HG03342 (cell line): ENCODE results near the gene ATP6V0D1.

ENCODE experiments used
- ATAC-seq: cut with Tn5 transposase; IDR thresholded peaks from one replicate; pipeline ENCODE4 v1.9.1; 2021; ENCODE audit warnings: mild to moderate bottlenecking, moderate library complexity; ENCODE audit not compliant: unreplicated experiment

The ATP6V0D1 gene

DNA sequence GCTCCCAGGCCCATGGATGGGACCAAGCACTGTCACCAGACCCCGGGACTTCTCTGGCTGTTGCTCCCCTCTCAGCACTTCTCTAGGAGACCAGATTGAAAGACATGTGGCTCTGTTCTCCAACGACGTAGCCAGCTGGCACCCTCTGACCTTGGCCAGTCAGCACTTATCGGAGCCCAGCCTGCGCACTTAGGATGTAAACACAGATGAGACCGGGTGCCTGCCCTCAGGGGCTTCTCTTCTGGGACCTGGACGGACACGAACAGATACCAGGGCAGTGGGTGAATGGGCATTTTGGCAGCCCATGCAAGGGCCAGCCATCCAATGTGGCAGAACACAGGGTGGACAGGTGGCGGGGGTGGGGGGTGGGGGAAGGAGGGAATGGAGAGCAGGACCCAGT, 71.3 kb downstream of the ATP6V0D1 start:
- no peak for ATAC-seq

DNA sequence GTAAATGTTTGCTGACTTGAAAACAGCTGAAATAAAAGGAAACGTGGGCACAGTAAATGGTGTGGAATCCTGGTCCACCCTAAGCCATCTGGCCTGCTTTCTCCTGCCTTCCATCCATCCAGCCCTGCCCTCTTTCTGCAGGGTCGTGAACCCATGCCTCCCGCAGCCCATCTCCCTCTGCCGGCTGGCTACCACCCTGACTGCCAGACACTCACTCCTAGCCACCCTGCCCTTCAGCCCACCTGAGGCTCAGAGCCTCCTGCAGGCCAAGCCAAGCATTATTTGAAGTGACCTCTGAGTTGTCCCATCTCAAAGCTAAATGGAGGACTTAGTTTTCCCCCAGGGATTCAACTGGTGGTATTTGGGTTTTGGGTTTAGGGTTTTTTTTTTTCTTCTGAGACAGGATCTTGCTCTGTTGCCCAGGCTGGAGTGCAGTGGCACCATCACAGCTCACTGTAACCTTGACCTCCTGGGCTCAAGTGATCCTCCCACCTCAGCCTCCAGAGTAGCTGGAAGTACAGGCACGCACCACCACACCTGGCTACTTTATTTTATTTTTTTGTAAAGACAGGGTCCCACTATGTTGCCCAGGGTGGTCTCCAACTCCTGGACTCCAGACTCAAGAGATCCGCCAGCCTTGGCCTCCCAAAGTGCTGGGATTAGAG, 73.0 kb downstream of the ATP6V0D1 start:
- no peak for ATAC-seq

DNA sequence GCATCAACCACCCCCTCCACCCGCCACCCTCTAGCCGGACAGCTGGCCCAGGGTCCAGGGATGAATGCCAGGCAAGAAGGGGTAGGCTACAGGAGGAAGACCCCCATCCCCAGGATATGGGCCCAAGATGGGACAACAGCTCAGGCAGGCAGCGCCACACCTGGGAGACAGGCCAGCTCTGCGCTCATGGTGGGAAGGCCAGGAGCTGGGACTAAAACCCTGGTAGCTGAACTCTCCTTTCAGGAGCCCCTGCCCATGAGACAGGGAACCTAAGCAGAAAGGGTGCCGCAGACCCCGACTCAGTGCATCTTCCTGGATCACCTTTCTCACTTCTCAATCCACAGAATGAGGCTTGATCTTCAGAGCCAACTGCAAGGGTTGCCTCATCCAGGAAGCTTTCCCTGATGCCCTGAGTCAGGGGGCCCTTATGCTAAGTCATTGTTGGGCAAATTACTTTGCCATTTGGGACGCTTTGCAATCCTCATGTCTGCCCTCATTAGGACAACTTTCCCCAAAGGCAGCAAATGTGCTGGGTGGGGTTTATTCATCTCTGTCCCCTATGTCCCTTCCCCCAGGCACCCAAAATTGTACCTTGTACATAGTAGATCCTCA, 73.7 kb downstream of the ATP6V0D1 start:
- ATAC-seq, result no peak

DNA sequence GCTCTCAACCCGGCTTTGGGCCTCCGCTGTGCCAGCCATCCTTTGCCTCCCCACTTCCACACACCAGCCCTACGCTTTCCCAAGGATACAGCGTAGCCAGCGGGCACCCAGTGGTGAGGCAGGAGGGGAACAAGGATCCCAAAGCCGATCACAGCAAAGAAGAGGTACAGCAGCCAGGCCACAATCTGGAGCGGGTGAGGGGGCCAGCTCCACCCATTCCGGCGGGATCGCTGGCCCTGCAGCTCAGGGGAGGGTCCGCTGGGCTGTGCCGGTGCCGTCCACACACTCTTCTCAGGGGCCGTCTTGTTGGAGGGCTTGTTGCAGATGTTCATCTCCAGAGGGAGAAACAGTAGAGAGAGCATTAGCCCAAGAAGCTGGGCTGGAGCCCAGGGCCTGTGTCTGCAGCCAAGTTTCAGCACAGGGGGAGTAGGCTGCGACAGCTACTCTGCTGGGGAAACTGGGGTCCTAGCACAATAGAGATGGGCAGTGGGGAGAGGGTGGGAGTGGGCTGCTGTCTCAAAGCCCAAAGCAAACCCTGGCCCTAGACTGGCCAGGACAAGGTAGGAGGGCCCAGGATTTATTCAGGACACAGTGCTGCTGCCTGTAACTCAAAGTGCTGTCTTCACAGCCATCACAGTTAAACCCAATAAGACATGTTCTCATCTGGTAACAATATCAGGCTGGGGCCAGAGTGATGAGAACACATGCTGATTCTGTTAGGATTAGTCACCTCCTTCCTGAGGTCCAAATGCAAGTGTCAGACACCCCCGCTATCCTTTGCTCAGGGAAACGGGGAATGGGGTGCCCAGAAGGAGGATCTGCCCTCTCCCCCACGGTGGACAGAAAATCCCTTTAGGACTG, 74.6 kb downstream of the ATP6V0D1 start:
- ATAC-seq, result no peak

DNA sequence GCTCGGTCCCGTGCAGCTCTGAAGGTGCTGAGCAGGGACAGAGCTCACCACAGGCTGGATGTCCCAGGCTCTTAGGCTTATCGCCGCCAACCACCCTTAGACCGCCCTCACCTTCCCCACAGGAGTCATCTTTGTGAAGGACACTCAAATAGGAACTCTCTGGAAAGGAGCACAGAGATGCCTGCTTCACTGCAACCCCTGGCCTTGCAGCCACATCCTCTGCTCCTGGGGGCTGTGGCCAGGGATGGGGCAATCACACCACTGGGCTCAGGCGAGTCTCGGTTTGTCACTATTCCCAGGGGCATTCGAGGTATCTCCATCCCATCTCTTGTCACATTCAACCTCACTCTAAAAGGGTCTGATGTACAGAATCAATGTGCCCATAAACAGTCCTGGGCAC, 75.6 kb downstream of the ATP6V0D1 start:
- ATAC-seq, result no peak

DNA sequence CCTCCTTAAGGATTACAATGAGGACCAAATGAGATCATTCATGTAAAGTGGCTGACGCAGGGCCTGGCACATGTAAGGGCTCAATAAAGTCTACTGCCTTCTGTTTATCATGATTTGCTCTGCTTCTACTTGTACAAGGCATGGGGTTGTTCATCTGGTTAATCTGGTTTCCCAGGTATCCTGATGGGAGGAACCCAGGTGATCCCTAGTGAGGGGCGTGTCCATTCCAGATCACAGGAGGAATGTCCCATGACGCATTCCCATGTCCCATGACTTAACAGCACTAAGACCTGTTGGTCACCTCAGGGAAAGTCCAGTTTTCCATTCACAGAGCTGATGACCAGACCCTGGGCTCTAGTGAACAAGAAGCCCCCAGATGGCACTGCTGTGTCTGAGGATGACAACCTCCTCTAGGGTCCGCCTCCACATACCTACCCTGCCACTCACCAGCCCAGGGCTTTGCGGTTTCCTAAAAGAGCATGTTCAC, 76.2 kb downstream of the ATP6V0D1 start:
- no peak for ATAC-seq

DNA sequence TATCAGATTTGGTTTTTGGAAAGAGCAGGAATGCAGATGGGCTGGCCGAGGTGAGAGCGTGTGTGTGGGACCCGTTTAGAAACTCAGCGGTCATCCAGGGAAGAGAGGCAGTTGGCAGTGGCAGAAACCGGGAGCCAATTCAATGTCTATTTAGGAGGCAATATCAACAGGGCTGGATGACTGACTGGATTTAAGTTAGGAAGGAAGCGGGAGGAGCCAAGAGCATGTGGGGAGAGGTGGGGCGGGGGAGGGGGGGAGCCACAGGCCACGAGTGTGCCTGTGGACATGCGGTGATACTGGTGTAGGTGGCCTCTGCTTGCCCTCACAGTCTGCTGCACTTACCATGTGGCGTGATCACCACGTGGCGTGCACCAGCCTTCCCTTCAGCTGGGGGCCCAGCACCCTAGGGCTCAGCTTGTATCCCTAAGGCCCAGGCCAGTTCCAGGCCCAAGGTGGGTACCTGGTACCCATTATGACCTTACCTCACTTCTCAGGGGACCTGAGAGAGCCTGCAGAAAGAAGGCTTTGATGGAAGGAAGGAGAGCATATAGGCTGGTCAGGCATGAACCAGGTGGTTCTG, 76.9 kb downstream of the ATP6V0D1 start:
- ATAC-seq, result no peak

DNA sequence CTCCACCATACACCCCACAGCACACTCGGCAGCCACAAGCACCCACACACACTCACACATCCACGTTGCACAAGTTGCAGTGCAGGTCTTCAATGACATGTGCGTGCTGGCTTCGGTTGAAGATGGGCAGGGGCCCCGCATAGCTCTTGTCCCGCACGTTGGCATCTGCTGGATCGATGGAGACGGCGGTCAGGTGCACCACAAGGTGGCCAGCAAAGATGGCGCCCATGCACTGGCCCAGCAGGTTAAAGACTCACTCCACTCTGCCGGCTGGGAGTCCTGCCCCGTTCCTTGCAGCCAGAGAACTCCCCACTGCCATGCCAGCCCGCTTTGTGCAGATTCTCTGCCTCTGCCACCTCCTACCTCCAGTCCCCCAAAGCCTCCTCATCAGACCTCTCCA, 80.1 kb downstream of the ATP6V0D1 start:
- no peak for ATAC-seq

DNA sequence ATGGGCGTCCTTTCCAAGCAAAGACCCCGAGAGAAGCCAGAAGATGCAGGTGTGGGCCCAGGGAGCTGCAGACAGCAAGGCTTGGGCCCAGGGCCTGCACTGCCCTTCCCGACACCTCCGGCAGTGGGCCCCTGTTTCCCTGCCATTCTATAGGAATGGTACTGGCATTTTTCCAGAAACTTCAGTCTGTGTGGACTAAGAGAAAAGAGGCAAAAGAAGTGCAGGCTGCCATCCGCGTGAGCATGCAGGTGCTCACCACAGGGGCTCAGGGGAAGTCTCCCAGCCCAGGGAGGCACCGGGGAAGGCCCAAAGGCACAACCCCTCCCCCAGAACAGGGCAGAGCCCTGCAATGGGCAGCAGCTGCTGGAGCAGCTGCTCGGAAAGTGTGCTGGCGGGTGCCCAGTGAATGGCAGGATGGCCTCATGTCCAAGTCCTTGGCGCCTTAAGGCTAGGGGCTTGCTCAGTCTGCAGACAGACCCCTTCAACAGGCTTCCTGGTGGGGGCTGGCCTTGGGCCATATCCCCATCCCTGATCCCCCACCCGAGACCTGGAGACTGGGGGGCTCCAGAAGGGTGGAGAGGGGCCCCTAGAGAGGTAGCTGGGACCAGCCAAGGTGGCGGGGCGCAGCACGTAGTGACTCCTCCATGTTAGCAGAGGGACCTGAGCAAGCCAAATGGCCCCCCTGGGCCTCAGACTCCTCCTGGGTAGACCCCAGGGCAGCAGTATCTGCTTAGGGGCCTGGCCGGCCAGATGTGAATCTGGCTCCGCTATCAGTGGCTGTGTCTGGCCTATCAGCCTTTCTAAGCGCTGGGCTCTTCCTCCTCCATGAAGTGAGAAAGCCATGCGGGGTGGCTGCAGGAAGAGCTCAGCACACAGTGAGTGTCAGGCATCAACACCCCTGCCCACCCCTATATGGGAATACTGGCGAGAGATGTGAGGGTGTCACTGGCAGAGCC, 80.9 kb downstream of the ATP6V0D1 start:
- ATAC-seq, result no peak

DNA sequence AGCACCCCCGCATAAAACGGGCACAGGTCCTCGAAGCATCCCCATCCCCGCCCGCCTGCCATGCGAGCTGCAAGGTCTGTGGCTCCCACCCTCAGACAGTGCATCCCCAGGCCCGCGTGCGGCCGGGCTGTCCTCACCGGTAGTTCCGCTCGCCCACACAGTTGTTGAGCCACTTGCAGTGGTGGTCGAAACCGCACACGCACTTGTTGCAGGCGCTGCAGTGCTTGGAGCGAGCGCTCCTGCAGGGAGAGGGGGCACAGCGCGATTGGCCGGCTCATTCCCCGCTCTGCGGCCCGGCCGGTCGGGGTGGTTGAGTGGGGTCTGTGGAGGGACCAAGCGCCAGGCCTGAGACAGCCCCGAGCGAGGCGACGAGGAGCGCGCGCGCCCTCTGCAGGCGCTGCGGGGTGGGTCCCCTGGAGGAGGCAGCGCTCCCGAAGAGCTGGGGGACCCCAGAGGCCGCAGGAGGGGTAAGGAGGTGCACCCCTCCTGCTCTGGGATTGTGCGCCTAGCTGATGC, 81.7 kb downstream of the ATP6V0D1 start:
- no peak for ATAC-seq

DNA sequence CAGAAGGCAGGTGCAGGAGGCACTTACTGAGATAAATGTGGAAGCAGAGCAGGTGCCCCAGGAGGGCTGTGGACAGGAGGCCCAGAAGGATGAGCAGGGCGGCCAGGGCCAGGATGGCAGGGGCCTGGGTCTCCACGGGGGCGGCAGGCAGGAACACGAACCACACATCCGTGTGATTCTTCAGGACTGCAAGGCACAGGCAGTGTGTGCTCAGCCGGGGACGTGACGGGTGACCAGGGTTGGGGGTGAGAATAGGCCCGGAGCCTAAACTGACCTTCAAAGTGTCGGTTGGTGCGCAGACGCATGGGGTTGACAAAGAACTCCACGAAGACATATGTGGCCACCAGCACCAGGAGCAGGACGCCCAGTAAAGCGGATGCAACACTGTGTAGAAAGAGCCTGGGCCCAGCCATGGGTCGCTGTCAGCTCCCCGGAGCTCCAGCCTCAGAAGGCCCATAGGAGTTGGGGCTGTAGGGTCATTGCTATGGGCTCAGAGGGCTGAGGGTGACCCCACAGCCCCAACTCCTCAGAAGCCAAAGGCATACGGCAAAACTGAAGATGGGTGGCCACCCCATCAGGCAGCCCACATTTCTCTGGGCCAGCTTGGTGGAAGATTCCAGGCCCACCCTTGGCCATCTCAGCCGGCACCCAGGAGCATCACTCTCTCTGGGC, 82.3 kb downstream of the ATP6V0D1 start:
- ATAC-seq, result no peak

DNA sequence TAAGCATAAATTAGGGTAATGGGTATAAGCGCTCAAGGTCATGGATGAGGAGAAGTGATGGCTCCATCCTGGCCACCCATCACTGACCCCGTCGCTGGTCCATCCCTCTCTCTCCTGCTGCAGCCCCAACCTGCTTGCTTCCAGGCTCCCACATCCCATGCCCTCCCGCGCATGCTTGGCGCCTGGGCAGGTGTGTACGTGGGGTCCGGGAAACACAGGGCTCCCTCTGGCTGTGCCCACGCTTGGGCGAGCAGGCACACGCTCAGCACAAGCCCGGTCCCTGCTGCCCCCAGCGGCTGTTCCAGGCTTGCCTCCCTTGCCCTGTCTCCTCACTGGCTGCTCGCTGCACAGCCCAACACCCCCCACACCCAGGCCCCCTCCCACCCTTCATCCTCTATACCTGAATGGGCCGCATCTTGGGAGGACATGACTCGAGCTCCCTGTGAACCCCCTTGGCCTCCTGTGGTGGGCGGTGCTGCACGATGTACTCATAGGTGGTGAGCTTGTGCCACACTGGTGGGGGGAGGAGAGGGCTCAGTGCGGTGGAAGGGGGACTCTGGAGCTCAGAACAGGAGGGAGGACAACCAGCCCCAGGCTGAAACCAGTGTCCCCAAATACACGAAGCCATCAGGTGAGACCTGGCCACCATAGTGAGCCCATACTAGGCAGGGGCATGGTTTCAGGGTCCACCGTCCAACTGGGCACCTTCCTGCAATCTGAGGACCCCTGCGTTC, 83.0 kb downstream of the ATP6V0D1 start:
- no peak for ATAC-seq

DNA sequence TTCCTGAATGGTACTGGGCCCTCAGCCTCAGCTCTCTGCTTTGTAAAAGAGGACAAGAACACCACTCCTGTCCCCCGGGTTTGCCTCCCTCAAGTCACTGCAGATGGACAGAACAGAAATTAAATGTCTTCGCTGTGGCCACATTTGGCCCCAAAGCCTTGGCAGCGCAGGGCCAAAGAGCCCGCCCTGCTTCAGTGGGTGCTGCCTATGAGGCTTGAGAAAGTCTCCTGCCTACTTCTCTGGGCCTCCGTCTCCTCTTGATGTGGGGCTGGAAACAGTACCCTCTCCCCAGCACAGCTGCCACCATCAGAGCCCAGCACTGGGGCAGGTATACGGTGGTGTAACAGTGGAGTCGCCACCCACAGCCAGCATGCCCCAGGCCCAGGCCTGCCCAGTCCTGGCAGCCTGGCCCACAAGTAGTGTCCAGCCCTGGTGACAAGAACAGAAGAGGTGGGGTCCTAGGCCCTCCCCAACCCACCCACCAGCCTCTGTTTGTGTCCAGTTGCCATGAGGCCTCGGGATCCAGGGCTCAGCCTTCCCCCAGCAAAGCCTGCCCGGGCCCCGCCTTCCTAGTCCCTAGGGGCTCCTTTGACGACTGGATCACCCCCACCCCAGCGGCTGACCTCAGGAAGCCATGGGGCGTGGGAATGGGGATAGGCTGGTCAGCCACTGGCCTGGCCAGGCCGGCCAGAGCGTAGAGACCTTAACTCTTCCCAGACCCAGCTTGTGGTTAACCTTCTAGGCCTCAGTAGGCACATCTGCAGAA, 83.7 kb downstream of the ATP6V0D1 start:
- ATAC-seq, result no peak

DNA sequence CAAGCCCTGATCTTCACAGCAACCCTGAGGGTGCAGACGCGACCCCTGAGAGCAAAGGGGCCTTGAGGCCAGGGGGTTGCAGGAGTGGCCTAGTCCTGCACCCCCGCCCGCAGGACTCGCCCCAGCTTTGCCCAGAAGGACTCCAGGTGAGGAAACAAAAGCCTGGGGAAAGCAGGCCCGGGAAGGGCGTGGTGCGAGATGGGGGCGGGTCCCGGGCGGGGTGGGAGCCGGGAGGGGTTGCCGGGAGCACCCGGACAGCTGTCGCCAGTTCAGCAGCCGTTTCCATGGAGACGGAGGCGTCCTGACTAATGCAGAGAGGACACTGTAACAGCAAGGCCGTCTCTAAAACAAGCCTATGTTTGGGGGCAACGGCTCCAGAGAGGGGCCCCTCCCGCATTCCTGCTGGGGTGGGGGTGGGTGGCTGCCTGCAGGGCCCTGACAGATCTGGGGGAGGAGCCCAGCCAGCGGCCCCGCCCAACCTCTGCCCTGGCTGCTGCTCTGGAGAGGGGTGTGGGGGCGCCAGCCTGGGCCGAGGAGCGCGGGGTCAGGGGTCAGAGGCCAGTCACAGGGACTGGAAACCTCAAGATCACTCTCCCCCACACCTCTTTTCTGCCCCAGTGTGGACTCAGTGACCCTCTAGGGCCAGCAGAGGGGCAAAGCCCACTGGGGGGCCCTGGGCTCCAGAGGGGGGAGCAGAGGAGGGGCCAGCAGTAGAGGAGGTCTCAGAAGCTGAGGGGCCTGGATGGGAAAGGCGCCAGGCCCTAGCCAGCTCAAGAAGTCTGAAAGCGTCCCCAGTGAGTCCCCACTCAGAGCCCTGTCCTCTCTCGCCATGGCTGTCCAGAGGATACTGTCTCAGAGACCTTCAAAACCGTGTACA, 84.6 kb downstream of the ATP6V0D1 start:
- ATAC-seq, result no peak

DNA sequence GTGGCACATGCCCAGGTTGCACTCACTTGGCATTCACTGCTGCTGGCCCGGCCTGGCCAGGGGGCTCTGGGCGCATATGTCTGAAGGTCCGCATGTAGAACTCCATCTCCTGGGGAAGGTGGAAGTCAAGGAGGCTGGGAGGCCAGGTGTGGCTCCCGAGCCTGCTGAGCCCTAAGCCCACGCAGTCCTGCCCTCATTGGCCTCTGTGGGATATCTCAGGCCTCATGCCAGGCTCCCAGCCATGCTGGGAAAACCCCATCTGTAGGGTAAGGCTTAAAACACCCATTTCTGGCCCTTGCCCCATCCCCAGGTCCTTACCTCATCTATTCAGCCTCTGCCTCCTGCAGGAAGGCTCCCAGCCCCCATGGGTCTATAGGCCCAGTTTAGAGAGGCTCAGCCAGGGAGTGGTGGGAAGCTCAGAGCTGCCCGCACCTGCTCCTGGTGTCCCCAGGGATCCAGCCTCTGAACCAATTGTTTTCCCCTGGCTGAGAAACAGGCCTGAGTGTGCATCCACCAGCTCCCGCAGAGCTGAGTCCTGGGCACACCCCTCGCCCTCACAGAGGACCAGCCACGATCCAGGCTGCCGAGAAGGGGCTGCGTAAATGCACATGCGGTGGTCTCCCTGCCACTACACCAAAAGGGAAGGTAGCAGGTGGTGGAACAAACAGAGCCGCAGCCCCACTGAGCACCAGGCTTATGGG, 85.3 kb downstream of the ATP6V0D1 start:
- no peak for ATAC-seq

DNA sequence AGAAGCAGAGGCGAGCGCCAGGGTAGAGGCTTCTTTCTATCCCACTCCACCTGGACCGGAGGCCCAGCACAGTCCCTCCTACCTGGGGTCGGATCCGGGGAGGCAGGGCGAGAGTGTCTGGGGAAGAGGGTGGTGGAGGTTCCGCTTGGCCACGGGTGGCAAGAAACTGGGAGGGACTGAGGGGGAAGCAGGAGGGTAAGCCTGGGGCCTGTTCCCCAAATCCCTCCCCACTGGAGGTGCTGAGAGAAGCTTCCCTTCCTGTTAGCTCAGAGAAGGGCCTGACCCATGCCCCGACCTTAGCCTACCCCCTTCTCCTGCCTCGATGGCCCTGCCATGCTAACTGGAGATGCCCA, 85.9 kb downstream of the ATP6V0D1 start:
- ATAC-seq, result no peak
